ENCODE results near the gene TBCC.

DNA sequence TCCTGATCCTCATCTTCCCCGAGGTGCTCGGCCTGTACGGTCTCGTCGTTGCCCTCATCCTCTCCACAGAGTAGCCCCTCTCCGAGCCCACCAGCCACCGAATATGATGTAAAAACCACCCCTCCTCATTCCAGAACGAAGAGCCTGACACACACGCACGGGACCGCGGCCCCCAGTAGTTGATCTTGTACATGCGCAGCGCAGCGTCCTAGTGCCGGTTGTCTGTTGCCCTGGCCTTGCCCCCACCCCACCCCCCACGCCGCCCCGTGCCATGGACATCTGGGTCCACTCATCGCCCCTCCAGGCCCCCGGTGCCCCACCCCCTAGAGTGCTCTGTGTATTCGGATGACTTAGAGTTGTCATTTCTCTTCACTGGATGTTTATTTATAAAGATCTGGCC is 18.3 kb downstream of the TBCC start:
- TF ChIP-seq EP300 (IDR thresholded peaks at IDR 0.05; ENCODE audit: low read depth) (no peak), POLR2A (IDR thresholded peaks at IDR 0.05) (no peak), POLR2AphosphoS5 (IDR thresholded peaks at IDR 0.05) (peak in 1 of 3 donors; percentile 33)
- TF ChIP-seq, protein P1, sequence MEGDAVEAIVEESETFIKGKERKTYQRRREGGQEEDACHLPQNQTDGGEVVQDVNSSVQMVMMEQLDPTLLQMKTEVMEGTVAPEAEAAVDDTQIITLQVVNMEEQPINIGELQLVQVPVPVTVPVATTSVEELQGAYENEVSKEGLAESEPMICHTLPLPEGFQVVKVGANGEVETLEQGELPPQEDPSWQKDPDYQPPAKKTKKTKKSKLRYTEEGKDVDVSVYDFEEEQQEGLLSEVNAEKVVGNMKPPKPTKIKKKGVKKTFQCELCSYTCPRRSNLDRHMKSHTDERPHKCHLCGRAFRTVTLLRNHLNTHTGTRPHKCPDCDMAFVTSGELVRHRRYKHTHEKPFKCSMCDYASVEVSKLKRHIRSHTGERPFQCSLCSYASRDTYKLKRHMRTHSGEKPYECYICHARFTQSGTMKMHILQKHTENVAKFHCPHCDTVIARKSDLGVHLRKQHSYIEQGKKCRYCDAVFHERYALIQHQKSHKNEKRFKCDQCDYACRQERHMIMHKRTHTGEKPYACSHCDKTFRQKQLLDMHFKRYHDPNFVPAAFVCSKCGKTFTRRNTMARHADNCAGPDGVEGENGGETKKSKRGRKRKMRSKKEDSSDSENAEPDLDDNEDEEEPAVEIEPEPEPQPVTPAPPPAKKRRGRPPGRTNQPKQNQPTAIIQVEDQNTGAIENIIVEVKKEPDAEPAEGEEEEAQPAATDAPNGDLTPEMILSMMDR (IDR thresholded peaks at IDR 0.05) = no peak
